HG02588 (cell line): ENCODE measurements around the gene IL2RG.
A peak's percentile ranks its signal among the peaks of the same experiment; 100 is the strongest.

Experiments
- ATAC-seq: cut with Tn5 transposase; IDR thresholded peaks from one replicate; pipeline ENCODE4 v1.9.1; 2021; ENCODE audit warnings: mild to moderate bottlenecking, moderate library complexity; ENCODE audit not compliant: unreplicated experiment

Gene IL2RG

DNA sequence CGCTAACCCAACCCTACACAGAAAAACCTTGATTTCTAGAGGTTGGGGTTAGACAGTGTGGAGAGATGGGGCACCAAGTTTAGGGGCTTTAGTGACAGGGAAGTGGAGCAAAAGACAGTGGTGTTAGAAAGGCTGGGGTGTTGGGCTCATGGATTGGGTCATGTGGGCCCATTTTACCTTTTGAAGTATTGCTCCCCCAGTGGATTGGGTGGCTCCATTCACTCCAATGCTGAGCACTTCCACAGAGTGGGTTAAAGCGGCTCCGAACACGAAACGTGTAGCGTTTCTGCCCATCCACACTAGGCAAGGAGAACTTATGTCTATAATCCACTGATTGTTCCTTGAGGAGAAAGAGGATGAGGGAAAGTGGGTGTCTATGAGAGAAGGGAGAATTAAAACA, 2.3 kb downstream of the IL2RG start:
- no peak for ATAC-seq

GRCh38 chrX:71107762-71108360, 3.5 kb downstream of the IL2RG start:
- no peak for ATAC-seq

DNA sequence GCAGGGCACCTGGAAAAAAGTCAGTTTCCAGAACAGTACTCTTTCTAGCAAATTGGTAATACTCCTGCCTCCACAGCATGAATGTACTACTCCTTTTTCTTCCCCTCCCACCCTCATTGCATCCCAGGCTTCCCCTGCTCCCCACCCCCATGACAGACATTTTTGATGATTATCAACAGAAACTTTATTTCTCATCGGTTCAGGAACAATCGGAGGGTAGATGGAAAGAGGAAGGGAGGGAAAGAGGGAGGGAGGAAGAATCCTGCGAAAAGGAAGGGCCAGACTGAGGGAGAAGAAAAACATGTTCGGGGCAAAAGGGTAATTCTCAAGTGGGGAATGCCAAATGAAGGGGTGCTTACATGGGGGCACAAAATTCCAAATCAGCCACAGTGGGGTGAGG, 4.1 kb downstream of the IL2RG start:
- no peak for ATAC-seq

GRCh38 chrX:71106427-71106826, 5.0 kb downstream of the IL2RG start, which contains the start of gene CXorf65:
TSS of gene CXorf65 (minus strand) at chrX:71106740. CDS start at chrX:71106556, 184 bp downstream.
- ATAC-seq, result no peak

DNA sequence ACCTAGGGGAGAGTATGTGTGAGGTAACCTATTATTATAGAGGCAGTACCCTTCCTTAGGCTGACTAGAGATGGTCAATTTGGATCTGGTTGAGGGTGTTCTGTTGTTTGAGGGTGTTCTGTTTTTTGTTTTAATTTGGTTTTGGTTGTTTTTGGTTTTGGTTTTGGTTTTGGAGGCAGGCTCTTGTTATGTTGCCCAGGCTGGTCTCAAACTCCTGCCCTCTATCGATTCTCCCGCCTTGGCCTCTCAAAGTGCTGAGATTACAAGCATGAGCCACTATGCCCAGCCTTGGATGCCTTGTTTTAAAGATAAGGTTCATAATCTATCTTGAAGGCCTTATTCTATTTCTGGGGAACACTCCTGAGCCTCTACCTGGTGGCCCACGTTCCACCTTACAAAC, 5.7 kb downstream of the IL2RG start:
- no peak for ATAC-seq

- no peak for ATAC-seq
These were observed 8.0 kb downstream of the IL2RG start for GRCh38 chrX:71103110-71103983.

GRCh38 chrX:71102292-71102691, 9.1 kb downstream of the IL2RG start:
- ATAC-seq, result no peak

DNA sequence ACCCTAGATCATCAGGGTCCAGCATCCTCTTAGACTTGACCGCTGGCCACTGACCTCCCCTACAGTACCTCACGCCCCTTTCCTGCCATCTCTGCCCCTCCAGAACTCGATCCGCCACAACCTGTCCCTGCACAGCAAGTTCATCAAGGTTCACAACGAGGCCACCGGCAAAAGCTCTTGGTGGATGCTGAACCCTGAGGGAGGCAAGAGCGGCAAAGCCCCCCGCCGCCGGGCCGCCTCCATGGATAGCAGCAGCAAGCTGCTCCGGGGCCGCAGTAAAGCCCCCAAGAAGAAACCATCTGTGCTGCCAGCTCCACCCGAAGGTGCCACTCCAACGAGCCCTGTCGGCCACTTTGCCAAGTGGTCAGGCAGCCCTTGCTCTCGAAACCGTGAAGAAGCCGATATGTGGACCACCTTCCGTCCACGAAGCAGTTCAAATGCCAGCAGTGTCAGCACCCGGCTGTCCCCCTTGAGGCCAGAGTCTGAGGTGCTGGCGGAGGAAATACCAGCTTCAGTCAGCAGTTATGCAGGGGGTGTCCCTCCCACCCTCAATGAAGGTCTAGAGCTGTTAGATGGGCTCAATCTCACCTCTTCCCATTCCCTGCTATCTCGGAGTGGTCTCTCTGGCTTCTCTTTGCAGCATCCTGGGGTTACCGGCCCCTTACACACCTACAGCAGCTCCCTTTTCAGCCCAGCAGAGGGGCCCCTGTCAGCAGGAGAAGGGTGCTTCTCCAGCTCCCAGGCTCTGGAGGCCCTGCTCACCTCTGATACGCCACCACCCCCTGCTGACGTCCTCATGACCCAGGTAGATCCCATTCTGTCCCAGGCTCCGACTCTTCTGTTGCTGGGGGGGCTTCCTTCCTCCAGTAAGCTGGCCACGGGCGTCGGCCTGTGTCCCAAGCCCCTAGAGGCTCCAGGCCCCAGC, 10.5 kb downstream of the IL2RG start:
- ATAC-seq, result no peak

- no peak for ATAC-seq
These were observed 11.6 kb downstream of the IL2RG start for GRCh38 chrX:71099736-71100135.

GRCh38 chrX:71098951-71099506, 12.3 kb downstream of the IL2RG start:
- no peak for ATAC-seq

DNA sequence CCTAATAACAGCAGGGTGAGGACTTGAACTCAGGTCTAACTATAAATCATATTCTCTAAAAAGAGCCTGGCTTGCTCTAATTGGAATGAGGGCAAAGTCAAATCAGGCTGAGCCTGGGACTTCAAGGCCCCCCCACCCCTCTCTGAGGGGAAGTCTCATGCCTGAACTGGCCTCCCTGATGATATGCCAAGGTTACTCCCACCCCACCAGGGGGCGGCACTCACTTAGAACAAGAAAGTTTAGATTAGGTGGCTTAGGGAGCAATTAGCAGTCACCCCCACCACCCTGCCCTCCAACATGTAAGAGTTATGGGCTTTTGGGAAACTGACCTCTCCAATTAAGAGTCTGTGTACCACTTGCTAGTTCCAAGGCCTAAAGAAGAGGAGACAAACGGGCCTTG, 13.1 kb downstream of the IL2RG start:
- ATAC-seq, result no peak

GRCh38 chrX:71096760-71097032, 14.7 kb downstream of the IL2RG start:
- no peak for ATAC-seq

- no peak for ATAC-seq
These were observed 15.2 kb downstream of the IL2RG start for GRCh38 chrX:71095981-71096759.

- ATAC-seq, result peak; percentile 95
These were observed 15.8 kb downstream of the IL2RG start, which contains the start of gene FOXO4 for GRCh38 chrX:71095555-71095980. TSS of gene FOXO4 (plus strand) at chrX:71095851. CDS start at chrX:71096529, 678 bp downstream.

- ATAC-seq, result no peak
These were observed 16.3 kb downstream of the IL2RG start for GRCh38 chrX:71095033-71095432.

- no peak for ATAC-seq
These were observed 20.1 kb downstream of the IL2RG start for GRCh38 chrX:71091263-71091662.

DNA sequence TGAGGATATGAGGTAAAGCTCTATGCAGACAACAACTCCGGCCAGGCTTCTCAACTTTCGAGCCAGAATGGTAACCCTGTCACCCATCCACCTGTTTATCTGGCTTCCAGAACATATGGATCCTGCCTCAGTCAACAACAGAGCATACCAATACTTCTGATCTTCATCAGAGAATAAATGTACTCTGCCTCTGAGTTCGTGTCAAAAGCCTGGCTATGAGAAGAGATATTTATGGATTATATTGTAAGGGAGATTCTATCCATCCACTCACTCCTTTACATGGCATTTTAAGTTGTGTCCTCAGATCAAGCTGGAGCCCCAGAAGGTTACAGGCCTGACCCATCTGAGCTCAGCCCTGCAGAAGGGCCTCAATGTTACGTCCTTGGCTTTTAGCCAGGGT, 25.5 kb downstream of the IL2RG start:
- ATAC-seq, result no peak

DNA sequence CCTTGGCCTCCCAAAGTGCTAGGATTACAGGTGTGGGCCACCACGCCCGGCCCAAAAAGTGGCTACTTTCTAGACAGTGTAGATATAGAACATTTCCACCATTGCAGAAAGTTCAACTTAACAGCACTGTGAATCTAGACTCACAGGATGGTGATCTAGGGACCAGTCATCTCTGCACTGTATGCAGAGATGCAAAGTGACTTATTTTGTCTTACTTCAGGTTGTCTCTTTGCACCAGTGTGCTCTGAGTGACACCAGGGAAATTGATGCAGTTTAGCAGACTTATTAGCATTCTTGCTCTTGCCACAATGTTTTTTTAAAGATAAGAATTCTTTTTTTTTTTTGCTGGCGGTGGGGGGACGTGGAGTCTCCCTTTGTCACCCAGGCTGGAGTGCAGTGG, 28.6 kb downstream of the IL2RG start:
- ATAC-seq, result no peak

GRCh38 chrX:71082124-71082647, 29.2 kb downstream of the IL2RG start:
- ATAC-seq, result no peak
